HG03565 (cell line): Measurements from ENCODE around the gene SELENOS.

Experiments
- ATAC-seq: cut with Tn5 transposase; IDR thresholded peaks from one replicate; pipeline ENCODE4 v1.9.1; 2021; ENCODE audit warnings: mild to moderate bottlenecking, moderate library complexity; ENCODE audit not compliant: unreplicated experiment

Gene SELENOS

DNA sequence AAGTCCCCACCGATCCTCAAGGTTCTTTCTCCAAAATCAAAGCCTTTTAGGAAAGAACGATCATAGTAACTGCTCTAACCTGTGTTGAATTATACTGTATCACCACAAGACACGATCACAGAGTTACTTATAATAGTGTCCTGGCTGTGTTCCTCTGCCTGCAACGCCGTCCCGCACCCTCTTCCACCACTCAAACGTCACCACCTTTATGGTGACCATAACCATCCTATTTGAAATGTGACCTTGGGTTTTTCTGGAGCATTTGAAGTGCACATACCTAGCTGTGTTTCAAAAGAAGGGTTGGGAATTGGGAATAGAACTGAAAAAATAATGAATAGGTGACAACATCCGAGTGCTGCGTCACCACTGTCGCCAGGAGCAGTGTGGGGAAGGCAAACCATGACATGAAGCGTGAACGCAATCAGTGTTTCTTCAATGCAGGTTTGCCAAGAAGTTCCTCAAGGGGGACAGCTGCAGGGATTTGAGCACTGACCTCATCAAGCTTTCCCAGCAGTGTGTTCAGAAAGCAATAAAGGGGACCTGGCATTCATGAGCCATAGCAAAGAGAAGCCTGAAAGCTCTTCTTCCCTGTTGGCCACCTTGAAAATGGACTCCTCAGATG lies 769 bp upstream of the SELENOS start:
- ATAC-seq = no peak

DNA sequence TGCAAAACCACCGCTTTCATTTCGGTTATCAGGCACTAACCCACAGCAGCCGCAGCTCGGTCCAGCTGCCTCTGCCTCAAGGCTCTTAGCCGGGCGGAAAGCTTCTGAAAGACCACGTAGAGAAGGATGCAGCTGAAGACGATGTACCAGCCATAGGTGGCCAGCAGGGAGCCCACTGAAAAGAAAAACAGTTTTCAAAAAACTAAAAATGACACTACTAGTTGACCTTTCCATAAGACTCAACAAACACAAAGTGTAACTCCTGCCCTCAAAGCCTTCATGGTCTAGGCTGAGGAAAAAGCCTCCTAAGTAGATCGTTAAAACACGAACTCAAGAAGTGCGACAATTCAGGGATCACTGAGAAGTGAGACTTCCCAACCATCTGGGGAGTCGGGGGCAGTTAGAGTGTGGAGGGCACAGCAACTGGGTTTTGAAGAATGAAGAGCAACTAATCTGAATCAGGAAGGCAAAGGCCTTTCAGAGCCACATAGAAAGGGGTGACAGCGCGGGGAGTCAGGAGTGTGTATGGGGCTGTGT lies 716 bp downstream of the SELENOS start:
- no peak for ATAC-seq

DNA sequence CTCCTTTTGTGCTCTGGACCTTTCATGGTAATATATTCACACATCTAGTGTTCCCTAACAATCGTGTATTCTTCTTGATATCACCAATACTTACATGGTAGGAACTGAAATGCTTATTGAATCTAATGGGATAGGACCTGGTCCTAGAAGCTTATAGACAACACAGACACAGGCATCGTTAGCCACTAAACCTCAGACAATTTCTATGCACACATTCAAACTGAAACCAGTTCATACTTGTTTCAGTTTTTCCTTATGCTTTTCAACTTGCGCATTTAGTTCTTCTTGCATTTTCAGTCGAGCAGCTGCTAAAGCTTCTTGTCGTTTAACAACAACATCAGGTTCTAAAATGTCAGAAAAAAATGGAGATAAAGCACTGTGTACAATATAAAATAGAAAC lies 2.3 kb downstream of the SELENOS start:
- peak; percentile 35 for ATAC-seq

DNA sequence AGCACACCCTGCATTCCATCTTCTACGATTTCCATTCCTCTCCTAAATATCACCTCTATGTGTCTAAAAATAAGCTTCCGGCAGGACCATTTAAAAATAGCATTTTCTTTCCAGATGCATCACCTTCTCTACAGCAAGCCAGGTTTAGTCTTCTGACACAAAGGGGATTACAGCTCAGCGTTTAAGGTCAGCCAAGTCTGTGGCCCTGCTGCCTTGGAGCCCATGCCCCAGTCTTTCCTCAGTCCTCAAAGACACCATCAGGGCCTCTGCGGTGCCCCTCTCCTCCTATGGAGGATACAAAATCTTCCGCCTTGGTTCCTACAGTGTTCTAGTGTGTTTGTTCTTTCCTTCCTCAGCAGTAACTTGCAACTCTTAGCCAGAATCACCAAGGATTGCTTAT lies 3.8 kb downstream of the SELENOS start:
- ATAC-seq = no peak

DNA sequence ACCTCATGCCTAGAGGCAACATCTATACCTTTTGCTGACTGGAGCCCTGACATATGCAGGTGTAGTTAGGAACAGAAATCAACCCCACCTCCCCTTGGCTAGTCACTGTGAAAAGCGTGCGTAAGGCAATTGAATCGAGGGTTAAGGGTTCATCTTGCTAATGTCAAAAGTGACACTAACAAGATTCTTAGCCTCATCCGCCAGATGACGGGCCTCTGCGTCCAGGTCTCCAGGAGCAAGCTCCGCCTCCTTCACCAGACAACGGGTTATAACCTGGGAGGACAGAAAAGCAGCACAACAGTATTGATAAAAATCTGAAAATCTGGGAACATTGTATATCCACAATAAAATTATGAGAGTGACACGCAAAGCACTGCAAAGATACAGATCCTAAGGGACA lies 4.7 kb downstream of the SELENOS start:
- no peak for ATAC-seq

DNA sequence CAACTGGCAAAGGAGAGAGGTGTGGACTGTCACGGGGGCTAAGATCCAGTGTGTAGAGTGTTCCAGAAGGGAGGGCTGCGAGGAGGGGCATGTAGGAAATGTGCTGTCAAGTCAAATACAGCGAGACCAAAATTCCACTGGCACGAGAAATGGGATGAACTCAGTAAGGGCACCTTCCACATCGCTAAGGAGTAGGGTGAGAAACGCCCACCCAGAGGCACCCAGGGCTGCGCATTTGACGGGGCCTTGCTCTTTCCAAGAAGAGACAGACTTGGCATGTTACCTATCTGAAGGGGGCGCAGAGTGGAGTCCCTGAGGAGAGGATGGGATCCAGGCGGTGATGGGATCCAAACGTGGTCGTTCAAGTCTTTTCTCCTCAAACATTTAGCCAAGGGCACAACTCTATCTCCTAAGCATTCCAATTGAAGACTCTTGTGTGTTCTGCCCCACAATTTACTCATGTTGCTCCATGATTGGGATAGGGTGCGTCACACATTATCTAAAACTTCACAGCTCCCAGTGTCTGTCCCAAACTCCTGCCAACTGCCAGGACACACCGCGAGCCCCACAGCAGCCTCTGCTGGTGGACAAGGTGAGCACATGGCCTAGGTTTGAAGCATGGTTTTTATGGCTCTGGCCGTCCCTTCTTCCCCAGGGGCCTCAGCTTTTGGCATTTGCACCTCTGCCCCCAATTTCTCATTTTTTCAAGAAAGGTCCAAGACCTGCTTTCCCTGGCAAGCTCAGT lies 7.6 kb downstream of the SELENOS start:
- no peak for ATAC-seq

DNA sequence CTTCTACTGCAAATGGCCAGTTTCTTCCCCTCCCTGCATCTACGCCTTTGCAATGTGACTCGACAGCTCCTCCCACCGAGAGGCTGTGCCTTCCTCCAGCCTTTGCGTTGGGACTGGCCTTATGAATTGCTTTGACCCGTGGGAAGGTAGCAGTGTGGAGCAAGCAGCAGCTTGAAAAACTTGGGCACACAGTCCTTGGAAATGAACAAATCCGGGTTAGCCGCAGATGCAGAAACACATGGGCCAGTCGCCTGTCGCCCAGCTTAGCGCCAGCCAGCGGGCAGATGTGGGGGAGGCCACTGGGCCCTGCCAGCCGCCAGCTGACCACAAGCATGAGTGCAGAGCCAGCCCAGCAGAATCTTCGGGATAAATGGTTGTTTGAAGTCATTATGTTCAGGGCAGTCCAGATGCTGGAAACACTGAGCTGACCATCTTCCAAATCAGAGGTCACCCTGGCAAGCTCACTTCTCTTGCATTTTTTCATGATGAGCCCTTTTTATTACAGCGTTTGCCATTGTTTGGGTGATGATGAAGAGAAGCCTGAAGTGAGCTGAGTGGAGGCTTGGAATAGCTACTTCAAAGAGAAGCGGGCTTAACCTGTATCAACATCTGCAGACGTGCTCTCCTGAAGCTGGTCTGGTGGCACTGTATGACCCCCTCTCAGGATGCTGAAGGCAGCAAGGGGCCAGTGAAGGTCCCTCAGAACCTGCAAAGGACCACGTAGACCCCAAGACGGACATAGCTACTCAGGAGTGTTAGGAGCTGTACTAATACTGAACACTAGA lies 9.8 kb downstream of the SELENOS start:
- ATAC-seq = no peak

DNA sequence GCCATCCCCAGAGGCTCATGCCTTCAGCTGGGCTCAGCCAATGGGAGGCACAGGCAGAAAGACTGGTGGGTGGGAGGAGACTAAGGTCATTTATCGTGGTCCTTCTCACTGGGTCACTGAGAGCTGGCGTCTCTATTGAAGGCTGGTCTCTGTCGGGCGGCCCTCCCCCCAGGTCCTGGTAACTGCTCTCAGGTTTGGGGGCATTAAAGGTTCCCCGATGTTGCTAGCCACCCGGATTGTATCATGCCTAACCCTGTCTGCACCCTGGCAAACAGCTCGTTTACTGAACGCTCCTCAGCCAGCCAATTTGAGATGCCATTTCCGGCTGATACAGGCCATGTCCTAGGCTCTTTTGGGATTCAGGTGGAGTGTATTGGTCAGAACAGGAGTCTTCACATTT lies 10.5 kb downstream of the SELENOS start:
- no peak for ATAC-seq

DNA sequence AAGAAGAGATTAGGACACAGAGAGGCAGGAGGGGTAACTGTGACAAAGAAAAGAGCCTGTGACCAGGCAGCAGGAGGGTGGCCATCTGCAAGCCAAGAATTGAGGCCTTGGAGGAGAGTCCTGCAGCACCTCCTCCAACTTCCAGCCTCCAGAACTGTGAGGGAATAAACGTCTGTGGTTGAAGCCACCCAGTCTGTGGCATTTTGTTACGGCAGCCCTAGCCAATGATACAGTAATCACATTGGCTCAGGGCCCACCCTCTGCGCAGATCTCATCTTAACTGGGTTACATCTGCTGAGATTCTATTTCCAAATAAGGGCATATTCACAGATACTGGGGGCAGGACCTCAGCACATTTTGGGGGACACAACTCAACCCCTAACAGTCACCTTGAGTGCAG lies 11.3 kb downstream of the SELENOS start:
- ATAC-seq = no peak

DNA sequence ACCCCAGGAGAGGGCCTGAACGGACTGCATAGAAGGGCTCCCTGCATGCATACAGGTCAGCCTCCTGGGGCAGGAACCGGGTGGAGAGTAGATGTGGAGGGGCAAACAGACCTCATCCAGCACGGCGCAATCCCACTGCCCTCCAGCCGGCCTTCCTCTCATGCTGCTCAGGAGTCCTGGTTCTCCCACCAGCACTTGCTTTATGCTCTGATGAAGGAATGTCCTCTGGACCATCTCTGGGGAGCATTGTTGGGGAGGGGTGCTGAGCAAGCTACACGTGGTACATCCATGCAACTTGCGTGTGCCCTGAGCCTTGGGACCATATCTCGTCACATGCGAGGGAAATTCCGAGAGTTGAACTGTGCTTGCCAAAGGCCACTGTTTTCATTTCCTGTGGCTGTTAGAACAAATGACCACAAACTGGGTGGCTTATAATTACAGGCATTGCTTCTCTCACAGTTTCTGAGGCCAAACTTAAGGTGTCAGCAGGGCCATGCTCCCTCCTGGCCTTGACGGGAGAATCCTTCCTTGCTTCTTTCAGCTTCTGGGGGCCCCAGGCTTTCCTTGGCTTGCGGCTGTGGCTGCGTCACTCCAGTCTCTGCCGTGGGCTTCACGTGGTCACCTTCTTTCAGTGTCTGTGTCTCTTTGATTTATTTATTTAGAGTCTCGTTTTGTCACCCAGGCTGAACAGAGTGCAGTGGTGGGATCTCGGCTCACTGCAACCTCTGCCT lies 12.2 kb downstream of the SELENOS start:
- no peak for ATAC-seq

DNA sequence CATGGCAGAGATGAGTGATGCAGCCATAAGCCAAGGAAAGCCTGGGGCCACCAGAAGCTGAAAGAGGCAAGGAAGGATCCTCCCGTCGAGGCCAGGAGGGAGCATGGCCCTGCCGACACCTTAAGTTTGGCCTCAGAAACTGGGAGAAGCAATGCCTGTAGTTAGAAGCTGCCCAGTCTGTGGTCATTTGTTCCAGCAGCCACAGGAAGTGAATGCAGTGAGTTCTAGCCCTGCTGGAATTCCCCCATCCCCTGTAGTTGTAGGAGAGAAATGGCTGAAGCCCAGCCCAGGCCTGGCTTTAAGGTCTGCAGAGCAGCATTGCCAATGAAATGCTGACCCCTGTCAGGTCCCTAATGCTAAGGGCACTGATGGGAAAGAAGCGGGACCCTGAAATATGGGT lies 13.3 kb downstream of the SELENOS start:
- ATAC-seq = no peak

DNA sequence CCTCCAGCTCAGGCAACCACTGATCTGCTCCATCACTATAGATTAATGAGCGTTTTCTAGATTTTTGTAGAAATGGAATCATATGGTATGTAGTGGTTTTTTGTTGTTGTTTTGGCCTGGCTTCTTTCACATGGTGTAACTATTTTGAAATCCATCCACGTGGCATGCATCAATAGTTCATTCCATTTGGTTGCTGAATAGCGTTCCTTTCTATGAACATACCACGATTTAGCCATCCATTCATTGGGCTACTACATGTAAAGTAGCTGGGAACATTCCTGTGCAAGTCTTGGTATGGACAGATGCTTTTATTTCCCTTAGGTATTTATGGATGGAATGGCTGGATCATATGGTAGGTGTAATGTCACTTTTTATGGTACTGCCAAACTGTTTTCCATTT lies 14.7 kb downstream of the SELENOS start:
- no peak for ATAC-seq

DNA sequence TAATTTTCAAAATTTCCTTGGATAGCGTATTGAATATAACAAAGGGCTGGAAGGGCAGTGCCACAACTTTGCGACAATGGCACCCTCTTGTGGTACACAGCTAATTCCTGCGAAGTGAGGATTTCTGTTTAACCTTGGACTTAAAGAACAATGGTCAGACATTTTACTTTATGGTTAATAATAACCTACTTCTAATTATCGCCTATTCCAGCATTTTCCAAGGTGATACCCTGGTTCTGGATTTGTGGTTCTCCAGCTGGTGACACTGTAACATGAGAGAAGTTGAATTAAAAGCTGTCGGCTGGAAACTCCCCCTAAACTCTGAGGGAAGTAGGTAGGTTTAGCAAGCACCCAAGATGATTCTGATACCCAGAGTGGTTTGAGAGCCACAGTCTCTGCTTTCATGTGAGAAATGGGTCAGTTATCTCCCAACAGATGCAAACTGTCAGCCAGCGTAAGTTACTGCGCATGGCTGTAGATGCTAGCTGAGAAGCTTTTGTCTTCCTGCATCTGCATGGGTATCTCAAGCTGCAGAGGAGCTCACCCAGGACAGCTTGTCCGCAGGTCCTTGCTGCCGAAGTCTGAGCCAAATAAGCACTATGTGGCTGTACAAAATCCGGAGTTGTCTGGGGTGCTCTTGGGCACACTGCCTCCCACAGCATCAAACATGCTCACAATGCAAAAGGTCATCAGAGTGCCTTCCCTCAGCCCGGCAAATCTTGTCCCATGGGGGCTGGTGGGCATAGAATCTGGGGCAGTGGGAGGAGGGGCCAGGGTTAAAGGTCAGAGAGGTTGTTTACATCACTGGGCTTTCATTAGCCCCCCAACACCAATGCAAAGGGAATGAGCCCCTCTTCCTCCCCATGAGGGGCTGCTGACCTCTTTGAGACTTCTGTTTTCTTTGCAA lies 18.8 kb downstream of the SELENOS start:
- peak; percentile 37 for ATAC-seq

DNA sequence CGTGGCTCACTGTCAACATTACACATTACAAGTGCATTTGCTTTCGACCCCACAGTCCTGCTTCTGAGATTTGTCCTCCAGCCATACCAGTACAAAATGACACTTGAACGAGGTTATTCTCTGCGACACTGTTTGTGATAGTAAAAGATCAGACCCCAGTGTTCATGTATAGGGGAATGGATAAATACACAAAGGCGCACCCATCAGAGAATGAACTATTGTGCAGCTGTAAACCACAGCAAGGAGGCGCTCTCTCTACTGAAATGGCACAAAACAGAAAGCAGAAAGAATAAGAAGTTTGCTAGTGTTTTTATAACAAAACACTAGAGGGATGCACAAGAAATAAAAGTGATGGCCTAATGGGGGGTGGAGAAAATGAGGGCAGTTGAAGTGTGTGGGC lies 20.5 kb downstream of the SELENOS start:
- no peak for ATAC-seq

DNA sequence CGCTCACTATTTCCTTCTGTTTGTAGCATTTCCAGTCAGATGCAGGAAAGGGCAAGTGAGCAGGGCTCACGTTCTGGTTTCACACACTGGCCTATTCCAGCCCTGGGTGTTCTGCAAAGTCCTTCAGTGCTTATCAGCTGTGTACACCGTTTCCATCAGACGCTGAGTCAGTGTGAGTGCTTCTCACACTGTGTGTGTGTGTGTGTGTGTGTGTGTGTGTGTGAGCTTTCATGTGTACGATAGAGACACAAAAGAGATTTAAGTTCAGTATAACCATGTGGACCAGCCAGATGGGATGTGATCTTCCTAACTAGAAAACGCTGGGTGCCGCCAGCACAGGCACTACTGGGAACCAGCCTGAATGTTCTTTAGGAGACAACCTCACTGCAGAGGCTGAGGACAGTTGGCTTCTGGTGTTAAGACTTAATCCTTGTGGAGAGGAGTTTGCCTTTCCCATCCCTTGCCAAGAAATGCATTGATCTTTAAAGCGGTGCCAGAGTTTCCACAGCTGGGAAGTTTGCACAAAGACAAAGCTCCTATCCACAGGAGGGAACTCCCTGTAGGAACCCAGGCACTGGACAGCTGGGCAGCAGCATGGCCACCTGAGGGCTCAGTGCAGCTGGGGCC lies 21.6 kb downstream of the SELENOS start:
- ATAC-seq = no peak

DNA sequence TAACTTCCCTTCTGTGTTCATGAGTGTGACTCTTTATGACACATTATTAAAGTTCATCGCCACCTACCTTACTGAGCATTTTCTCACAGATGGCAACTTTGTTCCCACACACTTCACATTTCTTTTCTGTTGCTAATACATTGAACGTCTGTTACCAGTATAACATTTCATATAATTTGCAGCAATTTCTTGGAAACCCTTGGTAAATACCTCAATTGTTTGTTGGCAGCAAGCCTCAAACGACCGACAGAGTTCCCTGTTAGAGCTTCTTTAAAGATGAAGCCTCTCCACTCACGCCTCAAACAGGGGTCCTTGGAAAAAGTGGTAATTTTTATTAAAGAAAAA lies 22.3 kb downstream of the SELENOS start:
- no peak for ATAC-seq

DNA sequence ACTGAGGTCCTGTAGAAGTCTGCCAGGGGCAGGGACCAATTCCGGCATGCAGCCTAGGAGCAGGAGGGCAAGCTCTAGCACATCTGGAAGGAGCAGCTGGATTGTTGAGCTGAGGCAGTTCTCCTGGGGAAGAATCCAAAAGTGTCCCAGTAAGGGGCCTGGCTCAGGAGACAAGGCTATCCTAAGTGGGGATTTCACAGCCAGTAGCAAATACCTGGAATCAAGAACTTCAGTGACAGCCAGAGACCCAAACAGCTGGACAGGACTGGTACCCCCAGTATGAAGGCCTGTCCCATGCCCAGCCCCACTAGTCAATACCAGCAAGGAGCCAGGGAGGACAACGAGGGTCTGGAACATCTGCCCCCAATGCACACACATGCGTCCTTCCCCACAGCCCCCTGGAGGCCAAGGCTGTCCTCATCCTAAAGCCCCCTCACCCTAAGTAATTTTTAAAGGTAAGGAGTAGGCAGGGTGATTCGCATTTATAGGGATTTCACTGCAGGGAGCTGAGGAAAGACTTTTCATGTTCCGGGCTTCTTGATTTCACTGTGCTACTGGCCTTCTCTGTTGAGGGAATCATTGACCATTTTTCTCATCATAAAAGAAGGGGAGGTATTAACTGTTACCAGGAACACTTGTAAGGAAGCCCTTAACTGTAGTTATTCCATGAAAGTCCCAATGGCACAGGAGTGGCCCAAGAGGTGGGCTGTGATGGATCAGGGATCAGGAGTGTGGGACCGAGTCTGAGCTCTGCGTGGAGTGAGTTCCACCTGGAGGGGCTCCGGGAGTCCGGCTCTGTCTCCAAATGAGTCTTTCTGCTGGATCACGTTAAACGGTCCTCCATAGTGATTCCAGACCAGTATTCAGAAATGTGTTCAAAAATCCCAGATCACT lies 22.9 kb downstream of the SELENOS start:
- no peak for ATAC-seq

DNA sequence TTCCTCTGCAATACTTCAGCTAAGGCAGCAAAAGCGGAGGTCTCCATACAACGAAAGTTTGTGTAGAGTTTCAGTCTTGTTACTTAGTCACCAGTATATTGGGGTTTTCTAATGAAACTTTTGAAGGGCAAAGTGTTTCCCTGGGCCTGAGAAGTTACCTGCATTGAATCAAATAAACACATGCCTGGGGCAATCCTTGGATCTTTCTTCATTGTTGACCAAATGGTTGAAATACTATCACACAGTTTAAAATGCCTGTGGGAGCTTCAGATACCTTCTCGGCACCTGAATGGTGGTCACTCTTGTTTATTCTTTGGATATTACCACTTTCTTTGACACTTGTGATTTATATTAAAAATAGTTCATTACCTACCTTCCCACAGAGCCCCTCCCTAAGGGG lies 24.4 kb downstream of the SELENOS start:
- ATAC-seq = no peak
